ENCODE measurements around the gene LRMDA.

DNA sequence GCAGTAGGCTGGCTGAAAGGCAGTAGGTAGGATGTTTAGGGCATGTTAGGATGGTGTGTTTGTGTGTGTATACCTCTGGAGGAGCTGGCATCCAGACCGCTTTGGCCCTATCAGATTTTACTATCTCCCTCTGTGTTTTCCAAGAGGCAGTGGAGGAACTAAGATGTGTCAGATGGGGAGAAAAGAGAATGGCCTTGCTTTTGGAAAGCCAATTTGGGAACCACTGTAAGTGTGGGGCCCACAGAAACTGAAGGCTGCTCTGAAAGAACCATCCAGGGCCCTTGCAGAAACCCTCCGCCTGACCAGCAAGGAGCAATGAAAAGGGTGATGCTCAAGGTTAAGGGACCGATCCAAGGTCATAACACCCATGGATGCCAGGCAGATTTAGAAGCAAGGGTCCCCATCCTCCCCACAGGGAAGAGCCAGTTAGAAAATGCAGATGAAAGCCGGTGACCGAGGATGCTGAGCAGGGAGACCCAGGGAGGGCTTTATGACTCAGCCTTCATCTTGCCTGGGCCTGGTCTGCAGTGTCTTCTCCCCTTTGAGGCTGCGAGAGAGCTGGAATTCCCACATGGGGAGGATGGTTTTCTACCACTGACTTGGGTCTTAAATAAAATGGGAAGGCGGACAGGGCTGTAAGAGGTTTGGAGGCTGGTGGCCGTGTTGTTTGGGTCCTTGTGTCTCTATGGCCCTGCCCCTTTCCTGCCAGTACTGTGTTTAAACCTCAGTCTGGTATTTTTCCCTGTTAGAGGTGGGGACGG lies 275.8 kb downstream of the LRMDA start:
- TF ChIP-seq CTCF (IDR thresholded peaks at IDR 0.05) (no peak), EZH2 (IDR thresholded peaks at IDR 0.05; ENCODE audit: borderline replicate concordance, insufficient read depth, low read depth, low read length, poor library complexity, severe bottlenecking) (no peak)
